ENCODE measurements around the gene ANKRD33B.
"Not testable (repeated sequence)": the region's sequence is repeated elsewhere in the genome, so short reads cannot be mapped to it uniquely, and the experiment has no call there.

ANKRD33B gene

GRCh38 chr5:10663489-10664179 lies 99.8 kb downstream of the ANKRD33B start:
- no peaks in the 10 kb centered on the region for H3K4me1 ChIP-seq (ENCODE audit: control insufficient read depth, insufficient read depth, low read length)
- H3K27me3 ChIP-seq (ENCODE audit: control insufficient read depth, insufficient read depth, low read length), result no peaks in the 10 kb centered on the region
- no peak overlapping the region for H3K4me3 ChIP-seq (ENCODE audit: low read depth, low read length)
- H3K36me3 ChIP-seq (ENCODE audit: control insufficient read depth, insufficient read depth, low read length), result no peaks in the 10 kb centered on the region
- no peaks in the 10 kb centered on the region for H3K9me3 ChIP-seq (ENCODE audit: control insufficient read depth, insufficient read depth, low read depth, low read length)
- no peak overlapping the region for H3K9ac ChIP-seq (ENCODE audit: low read length)
- no peak overlapping the region for H3K27ac ChIP-seq (ENCODE audit: low read depth, low read length)

- not testable (repeated sequence) for H3K9me3 ChIP-seq (ENCODE audit: control insufficient read depth, insufficient read depth, low read depth, low read length); H3K27ac ChIP-seq (ENCODE audit: low read depth, low read length); H3K9ac ChIP-seq (ENCODE audit: low read length); H3K4me3 ChIP-seq (ENCODE audit: low read depth, low read length); H3K27me3 ChIP-seq (ENCODE audit: control insufficient read depth, insufficient read depth, low read length); H3K36me3 ChIP-seq (ENCODE audit: control insufficient read depth, insufficient read depth, low read length); H3K4me1 ChIP-seq (ENCODE audit: control insufficient read depth, insufficient read depth, low read length)
Measured at GRCh38 chr5:10664180-10664769, 100.4 kb downstream of the ANKRD33B start.

GRCh38 chr5:10665799-10666198 lies 101.9 kb downstream of the ANKRD33B start:
- H3K4me1 ChIP-seq (ENCODE audit: control insufficient read depth, insufficient read depth, low read length), result no peaks in the 10 kb centered on the region
- no peak overlapping the region for H3K9ac ChIP-seq (ENCODE audit: low read length)
- H3K36me3 ChIP-seq (ENCODE audit: control insufficient read depth, insufficient read depth, low read length), result no peaks in the 10 kb centered on the region
- no peak overlapping the region for H3K27ac ChIP-seq (ENCODE audit: low read depth, low read length)
- H3K9me3 ChIP-seq (ENCODE audit: control insufficient read depth, insufficient read depth, low read depth, low read length), result no peaks in the 10 kb centered on the region
- no peak overlapping the region for H3K4me3 ChIP-seq (ENCODE audit: low read depth, low read length)
- no peaks in the 10 kb centered on the region for H3K27me3 ChIP-seq (ENCODE audit: control insufficient read depth, insufficient read depth, low read length)

DNA sequence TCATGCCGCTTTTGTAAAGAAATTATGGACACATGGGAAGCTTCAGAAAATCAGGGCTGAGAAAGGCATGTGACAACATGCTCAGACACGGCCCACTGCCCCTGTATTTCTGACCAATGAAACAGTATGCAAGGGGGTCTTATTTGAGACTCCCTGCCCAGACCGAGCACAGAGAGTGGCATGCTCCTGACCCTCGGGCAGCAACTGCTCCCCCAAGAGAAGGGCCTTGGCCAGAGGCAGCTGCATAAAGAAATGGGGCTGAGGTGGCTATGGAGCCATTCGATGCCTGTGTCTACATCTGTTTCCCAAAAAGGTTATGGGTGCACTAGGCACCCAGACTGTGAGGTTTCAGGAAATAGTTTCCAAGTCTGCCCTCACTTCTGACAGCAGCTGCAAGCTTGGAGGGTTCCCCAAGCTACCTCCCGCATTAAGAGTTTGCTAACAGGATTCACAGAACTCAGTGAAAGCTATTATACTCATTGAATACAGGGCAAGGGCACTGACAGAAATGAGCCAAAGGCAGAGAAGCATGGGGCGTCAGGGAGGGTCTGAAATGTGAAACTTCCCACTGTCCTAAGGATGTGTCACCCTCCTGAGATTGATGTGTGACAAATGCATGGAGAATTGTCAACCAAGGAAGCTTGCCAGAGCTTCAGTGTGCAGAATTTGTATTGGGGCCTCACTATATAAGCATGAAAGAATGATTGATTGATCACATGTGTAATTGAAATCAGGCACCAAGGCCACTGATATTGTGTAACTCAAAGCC lies 102.8 kb downstream of the ANKRD33B start:
- Histone ChIP-seq H3K27me3 (ENCODE audit: control insufficient read depth, insufficient read depth, low read length) (no peaks in the 10 kb centered on the region), H3K4me1 (ENCODE audit: control insufficient read depth, insufficient read depth, low read length) (no peaks in the 10 kb centered on the region), H3K27ac (ENCODE audit: low read depth, low read length) (no peak overlapping the region), H3K9ac (ENCODE audit: low read length) (no peak overlapping the region), H3K4me3 (ENCODE audit: low read depth, low read length) (no peak overlapping the region), H3K36me3 (ENCODE audit: control insufficient read depth, insufficient read depth, low read length) (no peaks in the 10 kb centered on the region), H3K9me3 (ENCODE audit: control insufficient read depth, insufficient read depth, low read depth, low read length) (no peaks in the 10 kb centered on the region)

DNA sequence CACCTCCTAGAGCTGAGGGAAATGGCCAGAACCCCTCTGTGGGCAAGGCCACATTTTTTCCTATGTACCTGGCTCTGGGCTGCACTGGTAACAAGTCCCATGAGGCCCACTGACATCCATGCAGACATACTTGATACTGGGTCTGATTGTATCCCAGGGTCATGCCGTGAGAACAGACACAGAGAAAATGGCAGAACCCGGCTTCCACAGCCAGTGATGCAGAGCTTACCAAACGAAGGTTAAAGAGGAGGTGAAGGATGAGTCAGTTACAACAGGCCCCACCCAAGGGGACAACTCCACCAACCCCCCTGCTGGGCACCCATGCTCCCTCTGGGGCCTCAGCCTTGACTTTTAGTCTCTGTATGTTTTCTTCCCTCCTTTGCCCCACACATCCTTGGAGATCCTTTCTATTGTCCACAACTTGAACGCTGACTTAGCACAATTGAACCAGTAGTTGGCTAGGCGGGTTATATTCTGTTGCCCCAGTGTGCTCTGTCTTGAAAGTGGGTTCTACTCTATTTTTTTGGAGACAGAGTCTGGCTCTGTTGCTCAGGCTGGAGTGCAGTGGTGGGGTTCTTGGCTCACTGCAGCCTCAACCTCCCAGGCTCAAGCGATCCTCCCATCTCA lies 103.7 kb downstream of the ANKRD33B start:
- Histone ChIP-seq H3K4me1 (ENCODE audit: control insufficient read depth, insufficient read depth, low read length) (no peaks in the 10 kb centered on the region), H3K27ac (ENCODE audit: low read depth, low read length) (no peak overlapping the region), H3K9me3 (ENCODE audit: control insufficient read depth, insufficient read depth, low read depth, low read length) (no peaks in the 10 kb centered on the region), H3K4me3 (ENCODE audit: low read depth, low read length) (no peak overlapping the region), H3K27me3 (ENCODE audit: control insufficient read depth, insufficient read depth, low read length) (no peaks in the 10 kb centered on the region), H3K9ac (ENCODE audit: low read length) (no peak overlapping the region), H3K36me3 (ENCODE audit: control insufficient read depth, insufficient read depth, low read length) (no peaks in the 10 kb centered on the region)

DNA sequence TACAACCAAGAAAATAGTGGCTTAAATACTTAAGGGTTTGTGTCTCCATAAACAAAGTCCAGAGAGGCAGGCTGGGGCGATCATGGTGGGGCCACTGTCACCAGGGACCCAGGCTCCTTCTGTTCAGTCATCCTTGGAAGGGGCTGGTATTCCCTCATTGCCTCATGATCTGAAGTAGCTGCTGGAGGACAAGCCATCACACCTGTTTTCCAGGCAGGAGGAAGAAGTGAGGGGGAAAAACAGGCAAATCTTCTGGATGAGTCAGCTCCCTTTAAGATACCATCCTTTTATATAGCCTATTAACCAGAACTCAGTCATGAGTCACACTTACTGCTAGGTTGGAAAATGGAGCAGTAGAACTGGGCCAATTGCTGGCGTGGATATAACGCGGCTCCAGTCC lies 104.8 kb downstream of the ANKRD33B start:
- Histone ChIP-seq H3K27ac (ENCODE audit: low read depth, low read length) (no peak overlapping the region), H3K27me3 (ENCODE audit: control insufficient read depth, insufficient read depth, low read length) (no peaks in the 10 kb centered on the region), H3K4me3 (ENCODE audit: low read depth, low read length) (no peak overlapping the region), H3K9me3 (ENCODE audit: control insufficient read depth, insufficient read depth, low read depth, low read length) (no peaks in the 10 kb centered on the region), H3K9ac (ENCODE audit: low read length) (no peak overlapping the region), H3K4me1 (ENCODE audit: control insufficient read depth, insufficient read depth, low read length) (no peaks in the 10 kb centered on the region), H3K36me3 (ENCODE audit: control insufficient read depth, insufficient read depth, low read length) (no peaks in the 10 kb centered on the region)

- no peaks in the 10 kb centered on the region for H3K27me3 ChIP-seq (ENCODE audit: control insufficient read depth, insufficient read depth, low read length)
- no peak overlapping the region for H3K27ac ChIP-seq (ENCODE audit: low read depth, low read length)
- H3K36me3 ChIP-seq (ENCODE audit: control insufficient read depth, insufficient read depth, low read length), result no peaks in the 10 kb centered on the region
- H3K9ac ChIP-seq (ENCODE audit: low read length), result no peak overlapping the region
- H3K9me3 ChIP-seq (ENCODE audit: control insufficient read depth, insufficient read depth, low read depth, low read length), result no peaks in the 10 kb centered on the region
- H3K4me1 ChIP-seq (ENCODE audit: control insufficient read depth, insufficient read depth, low read length), result no peaks in the 10 kb centered on the region
- no peak overlapping the region for H3K4me3 ChIP-seq (ENCODE audit: low read depth, low read length)
Measured at GRCh38 chr5:10669983-10670382, 106.1 kb downstream of the ANKRD33B start.

DNA sequence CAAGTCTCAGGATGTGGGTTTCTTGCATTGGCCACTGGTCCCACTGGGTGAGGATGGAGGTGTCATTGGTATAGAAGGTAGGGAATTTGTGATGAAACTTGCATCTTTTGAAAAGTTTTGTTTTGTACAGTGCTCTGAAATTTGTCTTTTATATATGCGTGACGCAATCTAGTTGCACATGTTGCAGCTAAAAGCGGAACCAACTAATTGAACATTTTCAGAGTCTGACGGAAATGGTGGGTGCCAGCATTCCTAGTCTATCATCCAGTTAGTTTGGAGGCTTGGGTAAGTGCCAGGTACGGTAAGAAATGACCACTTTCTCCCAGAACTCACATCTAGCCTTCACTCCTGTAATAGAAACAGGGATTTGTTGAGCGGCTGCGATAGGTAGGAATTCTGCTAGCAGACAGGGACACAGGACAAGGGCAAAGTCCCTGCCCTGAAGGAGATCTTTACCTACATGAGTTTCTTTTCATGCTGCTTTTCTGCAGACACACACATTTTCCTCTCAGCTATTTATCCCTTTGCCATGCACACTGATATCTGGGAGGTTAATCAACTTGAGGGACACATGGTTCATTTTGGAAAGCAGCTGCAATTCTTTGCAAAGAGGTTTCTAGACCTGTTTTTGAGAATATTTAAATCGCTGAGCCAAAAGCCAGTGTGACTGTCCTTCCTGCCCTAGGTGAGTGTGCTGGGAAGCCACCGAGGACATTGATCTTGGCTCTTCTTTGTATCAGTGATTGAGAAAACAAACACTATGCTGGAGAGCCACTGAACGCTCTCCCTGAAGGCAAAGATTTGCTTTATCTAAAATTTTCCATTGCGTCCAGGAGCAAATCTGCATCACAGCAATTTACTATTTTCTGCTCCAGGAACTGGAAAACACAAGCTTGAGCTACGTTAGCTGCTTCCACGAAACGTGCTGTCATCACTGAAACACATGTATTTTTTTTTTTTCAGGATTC lies 107.5 kb downstream of the ANKRD33B start:
- H3K27ac ChIP-seq (ENCODE audit: low read depth, low read length), result no peak overlapping the region
- no peaks in the 10 kb centered on the region for H3K27me3 ChIP-seq (ENCODE audit: control insufficient read depth, insufficient read depth, low read length)
- no peaks in the 10 kb centered on the region for H3K9me3 ChIP-seq (ENCODE audit: control insufficient read depth, insufficient read depth, low read depth, low read length)
- no peak overlapping the region for H3K9ac ChIP-seq (ENCODE audit: low read length)
- no peaks in the 10 kb centered on the region for H3K36me3 ChIP-seq (ENCODE audit: control insufficient read depth, insufficient read depth, low read length)
- H3K4me3 ChIP-seq (ENCODE audit: low read depth, low read length), result no peak overlapping the region
- no peaks in the 10 kb centered on the region for H3K4me1 ChIP-seq (ENCODE audit: control insufficient read depth, insufficient read depth, low read length)

GRCh38 chr5:10672146-10673016 lies 108.5 kb downstream of the ANKRD33B start:
- no peaks in the 10 kb centered on the region for H3K27me3 ChIP-seq (ENCODE audit: control insufficient read depth, insufficient read depth, low read length)
- H3K9ac ChIP-seq (ENCODE audit: low read length), result no peak overlapping the region
- no peaks in the 10 kb centered on the region for H3K9me3 ChIP-seq (ENCODE audit: control insufficient read depth, insufficient read depth, low read depth, low read length)
- peaks cover 1% of the 10 kb centered on the region; the same call in 1 of the 2 replicates for H3K36me3 ChIP-seq (ENCODE audit: control insufficient read depth, insufficient read depth, low read length)
- no peak overlapping the region for H3K27ac ChIP-seq (ENCODE audit: low read depth, low read length)
- no peak overlapping the region for H3K4me3 ChIP-seq (ENCODE audit: low read depth, low read length)
- H3K4me1 ChIP-seq (ENCODE audit: control insufficient read depth, insufficient read depth, low read length), result no peaks in the 10 kb centered on the region

DNA sequence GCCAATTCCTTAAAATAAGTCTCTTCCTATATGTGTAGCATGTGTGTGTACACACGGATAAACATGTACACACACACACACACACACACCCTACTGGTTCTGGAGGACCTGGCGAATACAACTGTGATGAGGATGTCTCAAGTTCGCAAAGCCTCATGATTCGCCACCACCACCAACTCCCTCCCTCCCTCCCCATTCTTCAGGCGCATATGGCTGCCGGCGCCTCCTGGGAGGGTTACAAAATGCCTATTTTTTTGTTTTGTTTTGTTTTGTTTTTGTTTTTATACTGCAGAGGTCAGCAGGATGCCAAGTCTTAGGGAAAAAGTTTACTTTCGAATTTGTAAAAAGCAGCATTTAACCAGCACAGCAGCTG lies 109.1 kb downstream of the ANKRD33B start:
- H3K27me3 ChIP-seq (ENCODE audit: control insufficient read depth, insufficient read depth, low read length), result no peaks in the 10 kb centered on the region

More for the DNA sequence above, 109.1 kb downstream of the ANKRD33B start:
- H3K4me1 ChIP-seq (ENCODE audit: control insufficient read depth, insufficient read depth, low read length), result no peaks in the 10 kb centered on the region
- H3K27ac ChIP-seq (ENCODE audit: low read depth, low read length), result no peak overlapping the region
- H3K36me3 ChIP-seq (ENCODE audit: control insufficient read depth, insufficient read depth, low read length), result peaks cover 5% of the 10 kb centered on the region
- H3K9ac ChIP-seq (ENCODE audit: low read length), result no peak overlapping the region
- no peak overlapping the region for H3K4me3 ChIP-seq (ENCODE audit: low read depth, low read length)
- H3K9me3 ChIP-seq (ENCODE audit: control insufficient read depth, insufficient read depth, low read depth, low read length), result no peaks in the 10 kb centered on the region
